Adipose tissue (tissue), 3 donors: ENCODE results near the gene PNKP. TPM values are rescaled to one million over a fixed set of nuclear protein-coding genes. Genes with fewer than 3 reads are reported as not detected.
A peak's percentile ranks its signal among the peaks of the same experiment; 100 is the strongest.

Experiments
- H3K27ac ChIP-seq: one replicate; pipeline ENCODE4 v1.5.1; 2013; ENCODE audit warnings: low read depth, low read length
- WGBS, 3 donors: extraction: QIAGEN DNeasy Blood & Tissue Kit; methylation state at CpG; one replicate each; pipeline ENCODE4 v1.1.7; 2013; 5-methylcytosine and 5-hydroxymethylcytosine counted together
- polyA plus RNA-seq, 3 donors: library from polyadenylated mRNA; stranded (reverse); fragments of 200-250 nt; gene quantifications; one replicate each; pipeline ENCODE4 v1.2.3, GENCODE V29; 2013
- donor health status: healthy with polysubstance abuse.
- donor health status: Bipolar disorder and iron deficiency.
- donor health status: healthy.

The PNKP gene
- polyA plus RNA-seq, 3 donors = 29.7 to 50.9 (median 45.8) TPM

DNA sequence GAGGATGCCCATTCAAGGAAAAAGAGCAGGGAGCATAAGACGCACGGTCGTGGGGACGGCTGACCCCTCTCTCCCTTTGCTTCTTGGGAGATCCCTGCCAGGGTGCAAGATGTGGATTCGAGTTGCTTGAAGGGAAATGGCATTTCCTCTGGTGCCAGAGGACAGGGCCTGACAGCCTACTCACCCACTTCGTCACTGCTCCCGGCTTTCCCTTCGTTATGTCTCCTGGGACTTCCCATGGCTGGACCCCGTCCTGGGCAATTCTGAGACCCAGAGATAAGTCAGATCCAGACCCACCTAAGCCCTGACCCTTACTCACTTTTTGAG is 11.3 kb upstream of the PNKP start:
- no peak overlapping the region for H3K27ac ChIP-seq
- 83 to 89% (median 84%) methylated on average over 9 of the region's 9 CpGs for WGBS, 3 donors

DNA sequence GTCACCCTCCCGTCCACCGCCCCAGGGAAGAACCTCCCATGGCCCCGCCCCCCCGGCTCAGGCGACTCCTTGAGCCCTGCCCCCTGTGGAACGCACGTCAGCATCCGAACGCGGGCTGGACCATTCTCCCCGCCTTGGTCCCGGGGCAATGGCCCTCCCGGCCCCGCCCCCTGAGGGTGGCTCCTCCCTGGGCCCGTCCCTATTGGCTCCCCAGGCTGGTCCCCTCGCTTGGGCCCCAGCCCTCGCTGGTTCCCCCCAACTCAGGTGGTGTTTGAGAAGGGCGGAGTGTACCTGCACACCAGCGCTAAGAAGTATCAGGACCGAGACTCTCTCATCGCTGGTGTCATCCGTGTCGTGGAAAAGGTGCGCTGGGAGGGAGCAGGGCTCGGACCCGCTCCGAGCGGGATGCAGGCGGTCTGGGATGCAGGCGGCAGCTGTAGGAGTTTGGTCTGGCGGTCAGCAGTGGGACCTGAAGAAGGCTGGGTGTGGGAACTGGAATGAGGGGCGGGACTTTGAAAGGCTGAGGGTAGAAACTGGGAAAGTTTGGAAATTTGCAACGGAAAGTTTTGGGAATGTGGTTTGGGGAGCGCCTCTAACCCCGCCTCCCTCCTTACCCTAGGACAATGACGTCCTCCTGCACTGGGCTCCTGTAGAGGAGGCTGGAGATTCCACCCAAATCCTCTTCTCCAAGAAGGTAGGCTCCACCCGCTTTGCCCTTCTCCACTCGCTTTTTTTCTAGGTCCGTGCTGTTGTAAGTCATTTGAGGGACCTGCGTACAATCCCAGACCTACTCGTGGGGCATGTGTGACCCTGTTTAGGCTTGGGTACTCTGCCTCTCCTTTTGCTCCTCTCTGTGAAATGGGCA is 10.7 kb upstream of the PNKP start:
- WGBS, 3 donors = 9 to 10% (median 9%) methylated on average over 41 of the region's 41 CpGs
- no peak overlapping the region for H3K27ac ChIP-seq

DNA sequence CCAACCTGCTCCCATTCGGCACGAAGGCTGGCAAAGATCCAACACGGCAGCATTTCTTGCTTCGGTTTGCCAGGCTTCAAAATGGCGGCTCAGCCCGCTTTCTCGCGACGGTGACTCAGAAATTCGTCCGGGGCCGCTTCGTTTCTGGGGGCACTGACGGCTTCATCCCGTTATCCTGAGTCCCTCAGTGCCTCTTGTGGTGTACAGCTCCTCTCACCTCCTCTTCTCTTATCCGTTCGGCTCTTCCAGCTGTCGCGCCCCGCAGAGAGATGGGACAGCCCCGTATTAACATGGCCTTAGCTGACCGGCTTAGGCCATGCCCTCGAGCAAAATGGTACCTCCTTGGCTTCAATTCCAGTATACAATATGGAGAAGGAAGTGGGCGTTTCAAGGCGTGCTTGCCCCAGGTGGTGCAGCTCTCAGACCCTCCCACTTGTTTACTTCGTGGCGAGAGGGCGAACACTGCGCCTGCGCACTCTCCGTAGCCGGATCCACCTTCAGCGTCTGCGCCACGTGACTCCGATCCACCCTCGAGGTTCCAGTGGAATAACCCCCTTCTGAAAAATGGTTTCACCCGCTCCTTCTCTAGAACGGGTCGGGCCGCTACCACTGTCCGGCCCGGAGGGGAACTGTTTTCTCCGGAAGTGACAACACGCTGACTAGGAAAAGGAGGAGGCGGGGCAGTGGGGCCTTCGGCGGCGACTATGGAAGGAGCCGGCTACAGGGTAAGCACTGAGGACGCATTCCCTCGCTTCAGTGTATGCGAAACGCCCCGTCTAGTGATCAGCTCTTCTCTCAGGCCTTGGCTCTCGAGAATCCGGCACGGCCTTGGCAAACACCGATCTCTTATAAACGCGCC is 9.9 kb upstream of the PNKP start, which contains the start of the genes AKT1S1 and TBC1D17:
Gene AKT1S1 (minus strand): TSS at position 336 of the 859 bp plus-strand sequence. CDS start 4,060 bp downstream, outside the sequence.
Gene TBC1D17 (plus strand): TSS at position 683 of the 859 bp plus-strand sequence. CDS start 22 bp downstream, at position 705.
- WGBS, 3 donors = 0% methylated on average over 61 of the region's 61 CpGs

DNA sequence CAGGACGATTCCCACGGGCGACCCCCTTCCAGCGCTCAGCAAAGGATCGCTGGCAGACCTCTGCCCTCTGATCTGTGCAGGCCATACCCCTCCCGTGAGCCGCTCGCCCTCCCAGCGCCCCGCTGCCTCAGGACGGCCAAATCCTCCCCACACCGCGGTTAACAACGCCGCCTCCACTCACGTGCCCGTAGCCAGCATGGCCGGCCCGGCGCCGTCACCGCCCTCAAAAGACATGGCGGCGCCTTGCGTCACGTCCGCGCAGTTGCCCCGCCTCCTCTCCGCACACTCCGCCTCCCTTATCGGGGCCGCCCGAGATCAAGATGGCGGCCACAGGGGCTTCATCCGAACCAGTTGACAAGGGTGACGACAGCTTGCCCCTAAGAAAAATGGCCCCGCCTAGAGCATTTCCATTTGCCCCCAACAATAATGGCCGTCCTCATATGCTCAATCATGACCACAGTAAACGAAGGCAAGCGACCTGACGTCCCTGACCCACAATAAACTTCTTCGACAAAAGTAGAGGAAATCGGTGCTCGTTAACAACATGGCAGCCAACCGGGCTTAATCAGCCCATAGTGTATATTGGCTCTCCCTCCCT is 9.1 kb upstream of the PNKP start:
- H3K27ac ChIP-seq = peak overlapping the region; percentile 82

More for the DNA sequence above, 9.9 kb upstream of the PNKP start, which contains the start of the genes AKT1S1 and TBC1D17:
- peak within 1 kb of the TSS; percentile 82 for H3K27ac ChIP-seq

DNA sequence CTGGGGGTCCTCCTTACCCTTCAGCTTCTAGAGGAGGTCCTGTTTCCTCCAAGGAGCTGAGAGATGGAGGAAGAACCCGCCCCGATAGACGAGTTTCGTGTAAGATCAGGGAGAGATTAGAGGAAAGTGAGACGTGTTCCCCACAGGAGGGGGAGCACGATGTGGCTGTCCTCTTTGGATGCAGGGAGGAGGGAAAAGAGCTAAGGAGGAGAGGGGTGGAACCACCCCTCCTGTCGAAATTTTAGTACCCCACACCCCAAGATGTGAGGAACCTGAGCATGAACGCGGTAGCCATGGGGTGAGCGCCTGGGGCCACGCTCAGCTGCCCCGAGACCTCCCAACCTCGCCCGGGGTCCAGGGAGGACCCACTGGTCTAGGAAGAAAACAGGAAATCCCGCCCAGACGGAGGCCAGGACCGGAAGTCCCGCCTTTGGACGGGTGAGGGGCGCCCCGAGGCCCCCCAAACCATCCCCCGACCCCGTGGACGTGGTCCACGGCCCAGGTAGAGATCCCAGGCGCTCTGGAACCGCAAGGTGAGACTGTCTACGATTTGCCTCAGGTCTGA is 8.6 kb upstream of the PNKP start:
- WGBS, 3 donors = 0 to 1% (median 1%) methylated on average over 25 to 28 of the region's 28 CpGs
- H3K27ac ChIP-seq = peak overlapping the region; percentile 82

More for the DNA sequence above, 9.1 kb upstream of the PNKP start:
- WGBS, 3 donors = 0 to 1% (median 0%) methylated on average over 46 of the region's 46 CpGs

DNA sequence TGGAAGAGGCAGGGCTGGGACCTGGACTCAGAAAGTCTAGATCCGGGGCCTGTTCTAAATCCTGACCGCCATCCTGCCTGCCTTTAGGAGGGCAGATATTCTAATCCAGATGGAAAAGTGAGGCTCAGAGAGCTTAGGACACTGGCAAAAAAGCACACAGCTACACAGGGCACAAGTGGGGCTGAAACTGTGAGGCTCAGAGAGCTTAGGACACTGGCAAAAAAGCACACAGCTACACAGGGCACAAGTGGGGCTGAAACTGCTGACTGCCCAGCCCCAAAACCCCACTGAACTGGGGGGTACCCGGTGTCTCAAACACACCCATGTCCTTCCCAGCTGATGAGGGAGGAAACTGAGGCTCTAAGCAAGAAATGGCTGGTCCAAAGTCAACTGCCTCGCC is 7.8 kb upstream of the PNKP start:
- WGBS, 3 donors = 83 to 89% (median 89%) methylated on average over 4 of the region's 4 CpGs
- no peak overlapping the region for H3K27ac ChIP-seq

DNA sequence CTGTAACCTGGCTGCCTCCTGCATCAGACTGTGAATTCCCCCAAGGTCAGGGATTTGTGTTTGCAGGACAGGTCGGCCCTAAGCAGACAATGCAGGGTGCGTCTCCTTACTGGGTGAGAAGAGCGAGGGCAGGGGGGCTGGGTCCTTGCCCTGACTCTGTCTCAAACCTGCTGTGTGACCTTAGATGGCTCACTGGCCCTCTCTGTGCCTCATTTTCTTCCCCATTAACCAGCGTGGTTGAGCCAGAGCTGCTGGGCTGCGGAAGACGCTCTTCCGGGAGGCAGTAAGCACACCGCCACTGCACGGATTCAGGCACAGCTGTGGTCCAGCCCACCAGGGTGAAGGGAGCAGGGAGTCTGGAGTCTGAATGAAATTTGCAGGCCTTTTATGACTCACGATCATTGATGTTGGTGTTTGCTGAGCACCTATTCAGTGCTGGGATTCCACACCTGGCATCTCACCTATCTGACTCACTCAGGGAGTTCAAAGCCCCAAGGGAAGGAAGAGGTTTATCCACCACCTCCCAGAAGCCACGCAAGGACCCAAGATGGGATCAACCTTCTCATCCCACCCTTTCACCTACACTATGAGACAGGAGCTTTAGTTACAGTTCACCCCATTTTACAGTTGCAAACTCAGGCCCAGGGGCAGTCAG is 7.3 kb upstream of the PNKP start:
- 90 to 94% (median 92%) methylated on average over 11 of the region's 11 CpGs for WGBS, 3 donors
- H3K27ac ChIP-seq = no peak overlapping the region

DNA sequence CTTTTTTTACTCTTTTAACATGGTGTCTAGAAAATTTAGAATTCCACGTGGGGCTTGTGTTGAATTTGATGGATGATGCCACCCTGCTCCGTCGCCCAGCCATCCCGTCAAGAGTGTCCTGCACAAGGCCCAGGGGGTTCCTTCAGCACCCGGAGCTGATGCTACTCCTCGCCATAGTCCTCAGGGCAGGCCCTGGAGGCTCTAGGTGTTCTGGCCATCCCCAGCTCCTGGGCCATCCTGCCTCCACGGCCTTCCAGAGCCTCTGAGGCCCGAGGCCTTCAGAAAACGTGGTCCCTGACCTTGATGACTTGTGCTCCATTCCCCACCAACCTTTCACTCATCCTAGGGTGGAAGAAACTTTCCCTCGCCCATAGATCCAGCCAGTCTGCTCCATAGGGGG is 6.5 kb upstream of the PNKP start:
- no peak overlapping the region for H3K27ac ChIP-seq
- 76 to 89% (median 88%) methylated on average over 10 of the region's 10 CpGs for WGBS, 3 donors

DNA sequence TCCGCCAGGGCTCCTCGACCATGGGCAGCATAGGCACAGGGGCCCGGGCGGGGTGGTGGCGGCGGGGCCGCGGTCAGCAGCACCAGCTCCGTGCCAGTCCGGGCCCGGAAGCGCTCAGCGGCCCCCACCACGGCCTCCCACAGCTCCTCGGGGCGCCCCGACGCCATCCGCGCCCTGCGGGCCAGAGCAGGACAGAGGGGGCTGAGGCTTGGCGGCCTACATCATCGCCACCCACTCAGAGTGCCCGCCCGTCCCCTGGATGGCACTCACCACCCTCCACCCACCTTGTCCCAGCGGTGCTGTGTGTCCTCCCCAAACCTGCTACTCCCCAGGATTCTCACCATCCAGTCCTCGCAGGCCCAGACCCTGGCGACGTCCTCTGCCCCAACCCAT is 5.7 kb upstream of the PNKP start:
- WGBS, 3 donors = 92 to 94% (median 92%) methylated on average over 6 to 29 of the region's 29 CpGs
- H3K27ac ChIP-seq = no peak overlapping the region

DNA sequence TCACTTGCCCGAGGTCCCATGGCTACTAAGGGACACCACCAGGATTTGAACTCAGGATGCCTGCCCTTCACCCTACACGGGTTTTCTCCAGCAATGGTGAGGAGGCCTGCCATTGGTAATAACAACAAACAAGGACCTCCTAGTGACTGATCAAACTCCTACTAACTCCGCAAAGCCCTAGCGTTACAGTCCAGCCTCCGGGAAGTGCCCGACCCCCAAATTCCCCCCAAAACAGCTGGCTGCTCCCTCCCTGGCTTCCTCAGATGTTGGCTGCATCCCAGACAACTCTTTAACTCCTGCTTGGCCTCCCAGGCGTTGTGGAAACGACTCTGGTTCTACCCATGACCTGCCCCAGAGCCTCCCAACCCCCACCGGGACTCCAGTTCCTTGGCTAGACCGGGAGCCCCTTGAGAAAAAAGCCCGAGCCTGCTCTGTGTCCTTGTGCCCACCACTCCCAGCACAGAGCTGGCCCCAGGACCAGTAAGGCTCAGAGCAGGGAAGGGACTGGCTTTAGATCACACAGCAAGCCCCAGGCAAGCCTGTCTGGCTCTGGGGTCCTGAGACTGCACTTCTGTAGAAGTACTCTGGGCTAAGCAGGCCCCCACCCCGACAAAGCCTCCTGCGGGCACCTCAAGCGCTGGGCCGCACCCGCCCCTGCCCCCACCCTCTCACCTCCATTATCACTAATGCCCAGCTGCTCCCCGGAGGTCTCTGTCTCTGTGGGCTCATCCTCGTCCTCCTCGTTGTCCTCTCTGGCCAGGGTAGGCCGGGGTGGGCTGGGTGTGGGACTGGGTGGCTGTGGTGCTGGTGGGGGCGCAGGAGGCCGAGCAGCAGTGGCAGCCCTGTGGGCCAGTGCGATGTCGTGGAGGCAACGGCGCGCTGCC is 5.1 kb upstream of the PNKP start:
- 85% methylated on average over 27 of the region's 27 CpGs for WGBS, 3 donors
- H3K27ac ChIP-seq = no peak overlapping the region

DNA sequence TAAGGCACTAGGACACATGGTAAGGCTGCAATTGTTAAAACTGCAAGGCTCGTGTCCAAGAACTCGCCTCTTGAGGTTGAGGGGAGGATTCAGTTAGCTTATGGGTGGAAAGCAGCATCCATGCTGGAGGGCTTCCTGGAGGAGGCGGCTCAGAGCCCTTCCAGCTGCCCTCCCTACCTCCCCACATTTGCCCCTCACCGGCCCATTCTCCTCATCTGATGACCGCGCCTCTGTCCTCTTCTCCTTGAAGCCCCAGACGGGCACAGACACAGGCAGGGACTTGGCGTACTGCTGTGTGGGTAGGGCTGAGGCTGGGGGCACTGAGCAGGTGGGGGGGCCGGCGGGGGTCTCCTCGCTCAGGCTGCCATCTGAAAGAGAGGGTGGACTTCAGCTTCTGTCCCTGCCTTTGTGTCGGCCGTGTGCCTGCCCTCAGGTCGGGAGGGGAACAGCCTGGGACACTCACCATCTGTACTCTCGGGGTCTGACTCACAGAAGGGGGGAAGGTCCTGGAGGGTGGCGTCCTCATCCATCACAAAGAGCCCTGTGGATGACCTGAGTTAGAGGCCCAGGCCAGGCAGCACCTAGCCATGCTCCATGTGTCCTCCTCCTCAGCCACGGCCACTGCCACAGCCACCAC is 4.1 kb upstream of the PNKP start:
- no peak overlapping the region for H3K27ac ChIP-seq
- 87 to 89% (median 88%) methylated on average over 17 of the region's 17 CpGs for WGBS, 3 donors

DNA sequence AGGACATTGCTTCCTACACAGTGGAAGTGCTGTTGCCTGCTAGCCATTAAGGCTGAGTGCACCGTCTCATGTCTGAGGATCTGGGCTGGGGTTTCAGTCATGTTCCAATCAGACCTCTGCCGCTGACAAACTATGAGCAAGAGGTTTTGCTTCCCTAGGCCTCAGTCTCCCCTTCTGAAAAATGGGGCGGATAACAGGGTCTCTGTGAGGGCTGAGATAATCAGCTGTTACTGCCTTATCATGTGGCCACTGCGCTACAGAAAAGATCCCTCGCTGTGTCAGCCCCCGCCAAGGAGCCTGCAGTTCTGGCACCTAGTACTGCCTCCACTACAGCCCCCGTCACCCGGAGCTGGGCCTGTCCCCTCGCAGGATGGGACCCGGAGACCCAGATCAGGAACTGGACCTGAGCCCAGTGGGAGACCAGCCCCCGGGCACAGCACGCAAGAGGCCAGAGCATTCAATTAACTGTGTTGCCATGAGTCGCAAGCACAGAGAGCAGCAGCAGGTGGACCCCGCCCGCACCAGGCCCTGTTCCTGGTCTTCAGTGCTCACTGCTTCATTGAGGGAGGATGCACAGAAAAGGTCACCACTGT is 3.0 kb upstream of the PNKP start:
- whole genome bisulfite sequencing, 3 donors = 71 to 82% (median 77%) methylated on average over 15 of the region's 15 CpGs
- peak overlapping the region; percentile 18 for H3K27ac ChIP-seq

DNA sequence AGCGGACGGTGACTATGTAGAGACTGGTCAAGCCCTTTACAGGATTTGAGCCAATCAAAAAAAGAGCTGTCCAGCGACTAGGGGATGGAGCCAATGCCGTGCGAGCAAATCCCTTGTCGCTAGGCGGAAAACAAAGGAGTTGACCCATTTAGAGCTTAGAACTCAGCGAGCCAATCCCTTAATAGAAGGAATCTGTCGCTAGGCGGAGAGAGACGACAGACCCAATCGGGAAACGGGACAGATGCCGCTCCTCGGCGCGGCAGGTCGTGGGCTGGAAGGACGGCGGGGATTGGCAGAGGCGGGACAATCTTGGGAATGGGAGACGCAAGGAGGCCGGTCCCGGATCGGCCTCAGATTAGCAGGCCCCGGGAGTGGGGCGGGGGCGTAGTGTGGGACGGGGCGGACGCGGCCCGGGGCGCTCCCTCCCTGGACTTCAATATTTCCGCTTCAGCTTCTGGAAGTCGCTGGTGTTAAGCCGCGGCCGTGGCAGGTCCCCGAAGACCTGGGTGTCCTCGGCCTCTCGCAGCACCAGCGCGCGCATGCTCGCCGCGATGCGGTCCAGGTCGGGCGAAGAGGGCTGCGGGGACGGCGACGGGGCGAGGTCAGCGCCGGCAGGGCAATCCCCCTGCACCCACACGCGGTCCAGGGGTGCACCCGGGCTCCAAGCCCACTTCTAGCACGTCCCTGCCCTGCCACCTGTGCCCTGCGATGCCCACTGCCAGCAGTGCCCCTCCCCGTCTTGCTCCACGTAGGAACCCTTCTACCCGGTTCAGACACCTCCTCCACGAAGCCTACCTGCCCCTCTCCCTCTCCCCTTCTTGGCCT is 2.3 kb upstream of the PNKP start:
- H3K27ac ChIP-seq = peak overlapping the region; percentile 18
- 1% methylated on average over 56 to 67 of the region's 67 CpGs for WGBS, 3 donors

DNA sequence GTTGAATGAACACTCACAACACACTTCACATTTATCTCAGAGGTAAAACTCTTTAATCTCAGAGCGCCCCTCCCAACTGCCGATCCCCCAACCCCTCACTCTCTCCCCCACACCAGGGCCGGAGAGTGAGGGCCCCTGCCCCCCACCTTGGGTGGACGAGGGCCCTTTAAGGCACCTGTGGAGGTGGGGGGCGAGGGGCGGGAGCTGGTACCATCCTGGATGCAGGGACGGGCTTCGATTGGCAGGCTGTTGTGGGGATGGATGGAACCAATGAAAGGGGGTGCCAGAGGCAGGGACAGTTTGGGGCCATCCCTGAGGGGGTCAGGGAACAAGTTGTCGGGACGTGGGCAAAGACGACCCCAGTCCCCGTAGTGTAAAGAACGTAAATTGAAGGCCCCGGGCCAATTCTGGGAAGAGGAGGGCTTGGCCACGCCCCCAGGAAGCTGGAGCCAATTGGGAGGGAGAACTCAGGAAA is 1.7 kb upstream of the PNKP start:
- H3K27ac ChIP-seq = peak overlapping the region; percentile 84
- 0 to 2% (median 0%) methylated on average over 15 of the region's 15 CpGs for WGBS, 3 donors

DNA sequence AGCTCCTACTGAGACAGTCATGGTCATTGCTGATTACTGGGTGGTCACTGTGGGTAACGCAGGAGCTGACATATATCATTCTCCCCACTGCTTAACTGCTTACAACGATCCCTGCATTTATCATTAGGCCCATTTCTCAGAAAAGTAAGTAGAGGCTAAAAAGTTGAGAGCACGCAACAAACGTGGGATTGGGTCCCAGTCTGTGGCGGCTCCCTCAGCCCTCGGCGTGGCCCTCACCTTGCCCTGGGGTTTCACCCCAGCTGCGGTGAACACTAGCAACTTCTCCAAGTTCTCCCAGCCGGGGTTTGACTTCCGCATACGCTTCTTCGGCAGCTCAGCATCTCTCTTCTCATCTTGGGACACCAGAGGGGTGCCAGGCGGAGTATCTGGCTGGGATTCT is 2.5 kb downstream of the PNKP start:
- no peak overlapping the region for H3K27ac ChIP-seq
- WGBS, 3 donors = 85 to 91% (median 89%) methylated on average over 13 of the region's 13 CpGs
